K562 (cell line): Measurements from ENCODE around the gene GCSAM.

ENCODE experiments used
- ATF1 ChIP-seq, 2 experiments: fragments of 450-650 bp in 1 of 2; IDR thresholded peaks; 2 replicates each; pipeline ENCODE4 v1.6.1; 2016; ENCODE audit warnings: missing compliant biosample characterization in 1 of 2, missing genetic modification characterization in 1 of 2
- PKNOX1 ChIP-seq: fragments of 450-650 bp; IDR thresholded peaks from 2 replicates; pipeline ENCODE4 v1.6.1; 2016
- ZKSCAN8 ChIP-seq: fragments of 200-800 bp; sonication (Bioruptor generic); IDR thresholded peaks from 2 replicates; pipeline ENCODE4 v1.6.1; 2016; ENCODE audit warnings: missing genetic modification characterization, missing compliant biosample characterization
- TF ChIP-seq, protein P1 (sequence below): sonication (generic); formaldehyde crosslinking; IDR thresholded peaks from 2 replicates; pipeline ENCODE4 v1.8.1; 2022; ENCODE audit warnings: missing genetic modification reagents

DNA sequence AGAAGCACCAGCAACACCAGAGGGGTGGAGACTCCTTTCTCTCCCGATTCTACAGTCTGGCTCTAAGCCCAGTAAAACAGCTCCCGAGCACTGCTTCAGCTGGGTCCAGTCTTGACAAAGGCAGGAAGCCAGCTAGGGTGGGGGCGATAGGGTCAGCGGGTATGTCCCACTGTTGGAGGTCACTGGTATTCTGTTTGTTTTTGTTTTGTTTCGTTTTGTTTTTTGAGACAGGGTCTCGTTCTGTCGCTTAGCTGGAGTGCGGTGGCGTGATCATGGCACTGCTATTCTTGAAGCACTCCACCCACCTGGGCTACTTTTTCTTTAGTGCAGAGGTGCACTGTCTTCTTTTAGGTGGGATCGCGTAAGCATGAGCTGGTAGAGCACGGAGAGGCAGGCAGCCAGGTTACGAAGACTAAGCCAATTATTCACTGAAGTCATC lies 16.3 kb downstream of the GCSAM start:
- TF ChIP-seq PKNOX1 (no peak), ZKSCAN8 (CRISPR knock-in tag) (no peak), ATF1 (CRISPR knock-in tag; IDR thresholded peaks at IDR 0.05) (no peak), ATF1 (tag; IDR thresholded peaks at IDR 0.05) (no peak)
- TF ChIP-seq, protein P1, sequence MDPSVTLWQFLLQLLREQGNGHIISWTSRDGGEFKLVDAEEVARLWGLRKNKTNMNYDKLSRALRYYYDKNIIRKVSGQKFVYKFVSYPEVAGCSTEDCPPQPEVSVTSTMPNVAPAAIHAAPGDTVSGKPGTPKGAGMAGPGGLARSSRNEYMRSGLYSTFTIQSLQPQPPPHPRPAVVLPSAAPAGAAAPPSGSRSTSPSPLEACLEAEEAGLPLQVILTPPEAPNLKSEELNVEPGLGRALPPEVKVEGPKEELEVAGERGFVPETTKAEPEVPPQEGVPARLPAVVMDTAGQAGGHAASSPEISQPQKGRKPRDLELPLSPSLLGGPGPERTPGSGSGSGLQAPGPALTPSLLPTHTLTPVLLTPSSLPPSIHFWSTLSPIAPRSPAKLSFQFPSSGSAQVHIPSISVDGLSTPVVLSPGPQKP, result no peak
